K562 (cell line): ENCODE measurements around the gene PCDH8. TPM values are rescaled to one million over a fixed set of nuclear protein-coding genes. Genes with fewer than 3 reads are reported as not detected.

Experiments used
- ATAC-seq: fragments of 200-7000 bp; cut with Tn5 transposase; 3 replicates; pipeline ENCODE4 v1.9.1; 2020; ENCODE audit warnings: moderate library complexity
- BruUV-seq: library from RNA; stranded (reverse); fragments of 400-500 nt; replicated peaks from 2 replicates; lab custom pipeline; 2021; lab: Mats Ljungman, UMichigan
- CTCF ChIA-PET: fragments of 300-600 bp; formaldehyde crosslinking; extraction: SDS; loops from one replicate; lab custom pipeline; 2021; ENCODE audit warnings: low intra/inter-chr PET ratio; lab: Yijun Ruan, JAX
- POLR2A ChIA-PET: fragments of 300-600, 350-650 bp; sonication (Branson Sonifier 250); formaldehyde crosslinking; extraction: SDS; loops from one replicate; lab custom pipeline; 2021; ENCODE audit warnings: antibody characterized with exemption, inconsistent platforms; lab: Yijun Ruan, JAX
- DNase-seq, 4 experiments: peaks; one replicate each; pipeline versions ENCODE4 v3.0.0 to v3.0.0-alpha.2; 2011 to 2018; ENCODE audit warnings: low spot score in 3 of 4, mixed read lengths in 3 of 4; ENCODE audit errors: extremely low read depth in 1 of 4
- FAIRE-seq: peaks from 2 replicates; lab custom pipeline; 2011; peaks lifted over from hg19 to GRCh38; lab: Jason Lieb, UNC
- H2AFZ ChIP-seq: 2 replicates; pipeline ENCODE4 v1.6.0; 2011; ENCODE audit warnings: low read depth, low read length, control low read depth, inconsistent platforms
- H3K27ac ChIP-seq: fragments of 200-600 bp; 3 replicates; pipeline ENCODE4 v1.8.0; 2011; ENCODE audit warnings: low read depth, mild to moderate bottlenecking, control low read depth, inconsistent platforms, low read length, moderate library complexity, mixed read lengths; ENCODE audit errors: extremely low read depth
- H3K27me3 ChIP-seq, 2 experiments: fragments of 300-600 bp in 1 of 2; 2 replicates in 1 of 2; 3 replicates in 1 of 2; pipeline versions ENCODE4 v1.6.0 to v1.8.0; 2011; ENCODE audit warnings: inconsistent platforms in 2 of 2, low read length in 2 of 2, mild to moderate bottlenecking in 1 of 2, mixed read lengths in 1 of 2, moderate library complexity in 1 of 2; ENCODE audit not compliant: control insufficient read depth in 2 of 2, insufficient read depth in 2 of 2
- H3K36me3 ChIP-seq: fragments of 300-600 bp; 3 replicates; pipeline ENCODE4 v1.8.0; 2011; ENCODE audit warnings: mild to moderate bottlenecking, low read length, inconsistent platforms; ENCODE audit not compliant: control insufficient read depth, insufficient read depth
- H3K4me1 ChIP-seq, 2 experiments: fragments of 200-600 bp in 1 of 2; replicated peaks in 1 of 2; 2 replicates in 1 of 2; 3 replicates in 1 of 2; pipeline versions ENCODE4 v1.5.1 to v1.8.0; 2011; ENCODE audit warnings: inconsistent platforms in 2 of 2, low read length in 2 of 2, mild to moderate bottlenecking in 1 of 2, mixed read lengths in 1 of 2, moderate library complexity in 1 of 2; ENCODE audit not compliant: control insufficient read depth in 2 of 2, insufficient read depth in 2 of 2
- H3K4me2 ChIP-seq: 2 replicates; pipeline ENCODE4 v1.6.1; 2011; ENCODE audit warnings: low read length, control low read depth, inconsistent platforms, mixed read lengths; ENCODE audit not compliant: insufficient read depth
- H3K4me3 ChIP-seq: fragments of 200-600 bp; sonication (generic), shearing (Covaris generic); 2 replicates; pipeline ENCODE4 v1.5.1; 2016; ENCODE audit warnings: control low read depth, inconsistent platforms
- H3K79me2 ChIP-seq: fragments of 200-600 bp; 3 replicates; pipeline ENCODE4 v1.8.0; 2011; ENCODE audit warnings: low read length, inconsistent platforms; ENCODE audit not compliant: control insufficient read depth, insufficient read depth
- H3K9ac ChIP-seq, 2 experiments: 2 replicates each; pipeline versions ENCODE4 v1.6.0 to v1.6.1; 2011; ENCODE audit warnings: low read depth in 2 of 2, low read length in 2 of 2, control low read depth in 1 of 2, inconsistent platforms in 1 of 2, mild to moderate bottlenecking in 1 of 2, mixed read lengths in 1 of 2; ENCODE audit not compliant: insufficient read depth in 1 of 2
- H3K9me1 ChIP-seq: one replicate; pipeline ENCODE4 v1.6.0; 2011; ENCODE audit warnings: inconsistent platforms, mild to moderate bottlenecking, low read length, moderate library complexity; ENCODE audit not compliant: control insufficient read depth, insufficient read depth
- H3K9me3 ChIP-seq: replicated peaks from 2 replicates; pipeline ENCODE4 v1.5.1; 2011; ENCODE audit warnings: low read depth, low read length, inconsistent platforms; ENCODE audit not compliant: control insufficient read depth, insufficient read depth
- H4K20me1 ChIP-seq: replicated peaks from 2 replicates; pipeline ENCODE4 v1.6.1; 2011; ENCODE audit warnings: low read length, inconsistent platforms, mixed read lengths; ENCODE audit not compliant: control insufficient read depth, insufficient read depth
- NFIC ChIP-seq: fragments of 450-650 bp; IDR thresholded peaks from 2 replicates; pipeline ENCODE4 v1.6.1; 2017; ENCODE audit warnings: mild to moderate bottlenecking, inconsistent platforms
- RFX7 ChIP-seq: fragments of 250-450 bp; sonication (Bioruptor Pico); IDR thresholded peaks from 2 replicates; pipeline ENCODE4 v1.5.1; 2021; ENCODE audit warnings: mild to moderate bottlenecking
- TFE3 ChIP-seq: fragments of 450-650 bp; formaldehyde crosslinking; IDR thresholded peaks from 2 replicates; pipeline ENCODE4 v1.4.0; 2020; ENCODE audit warnings: mild to moderate bottlenecking, mixed read lengths
- XRCC5 ChIP-seq: fragments of 200-400 bp; formaldehyde crosslinking; IDR thresholded peaks from 2 replicates; pipeline ENCODE4 v1.6.1; 2017; ENCODE audit warnings: low read depth, mild to moderate bottlenecking, low read length
- WGBS: fragments of 100-300 bp; shearing (Covaris generic); methylation state at CpG from one replicate; pipeline ENCODE4 v1.1.6; 2016; ENCODE audit warnings: low coverage, mixed read lengths; ENCODE audit not compliant: insufficient coverage; ENCODE audit errors: missing lambda C conversion rate; 5-methylcytosine and 5-hydroxymethylcytosine counted together
- in situ Hi-C: fragments of 300-500 bp; cut with MboI; formaldehyde crosslinking; loops from 4 replicates; pipeline ENCODE4 v1.15.0; 2018; ENCODE audit warnings: inconsistent platforms, mixed read lengths
- intact Hi-C: fragments of 100-400 bp; cut with micrococcal nuclease; formaldehyde crosslinking; loops from 2 replicates; pipeline ENCODE4 v1.14.2; 2022
- polyA plus RNA-seq, 8 experiments: library from polyadenylated mRNA; depleted of rRNA in 4 of 8; stranded (reverse) in 5 of 8; unstranded in 3 of 8; fragments of >200 nt; fragmentation: Nextera tagmentation in 2 of 8; fragmentation: Illumina TruSeq in 1 of 8; extraction: Ambion mirVana in 2 of 8; extraction: Trizol in 1 of 8; gene quantifications; 2 replicates each; pipeline versions ENCODE4 v1.2.1 to v1.2.3, GENCODE V29; 2011 to 2014; ENCODE audit warnings: inconsistent platforms in 1 of 8, missing spikeins in 1 of 8
- total RNA-seq, 7 experiments: library from RNA; depleted of rRNA in 6 of 7; stranded (reverse); fragments of >200 nt in 6 of 7; fragmentation: Illumina TruSeq in 2 of 7; extraction: Trizol in 2 of 7; gene quantifications; 2 replicates each; pipeline versions ENCODE4 v1.2.1 to v1.2.3, GENCODE V29; 2011 to 2021; ENCODE audit warnings: low replicate concordance in 1 of 7

PCDH8 gene
- total and polyA plus RNA-seq, 9 of the 15 experiments (the other 6 are each of a cell fraction or from before 2014, with no cell fraction given), result not detected

- BruUV-seq, result no TSS peak
- Histone ChIP-seq H3K36me3 (no peaks in the 10 kb centered on the region), H4K20me1 (no peaks in the 10 kb centered on the region), H3K27ac (no peak overlapping the region), H3K4me1 (peaks cover 0 to 6% of the 10 kb centered on the region in 2 experiments; a peak in 1 of 5 replicates), H3K9ac (no peak overlapping the region), H2AFZ (no peak overlapping the region), H3K79me2 (no peaks in the 10 kb centered on the region), H3K9me3 (no peaks in the 10 kb centered on the region), H3K4me2 (no peak overlapping the region), H3K4me3 (no peak overlapping the region), H3K9me1 (no peaks in the 10 kb centered on the region), H3K27me3 (no peaks in the 10 kb centered on the region)
- TF ChIP-seq XRCC5 (no peak), NFIC (0 out of 2 replicates have a peak, but pooled peaks have one; percentile 14)
- DNase-seq (no peak), FAIRE-seq (no peak), ATAC-seq (no peak)
- intact Hi-C loops (no loop called here), in situ Hi-C loops (no loop called here)
- ChIA-PET POLR2A (interaction anchor here (0.8 kb wide), 1 partner anchor 57 kb away, joined by 4 read pairs; no protein-coding TSS in a partner anchor), CTCF (no interaction called here)
- WGBS, result 5% methylated on average over 2 of the region's 2 CpGs
Measured at GRCh38 chr13:52852444-52852843, 4.0 kb upstream of the PCDH8 start.

GRCh38 chr13:52851137-52851962 lies 2.9 kb upstream of the PCDH8 start:
- Histone ChIP-seq H3K4me2 (no peak overlapping the region), H4K20me1 (no peaks in the 10 kb centered on the region), H3K9ac (no peak overlapping the region), H3K27me3 (no peaks in the 10 kb centered on the region), H3K36me3 (no peaks in the 10 kb centered on the region), H3K4me1 (peaks cover 0 to 6% of the 10 kb centered on the region in 2 experiments; a peak in 1 of 5 replicates), H3K4me3 (no peak overlapping the region), H3K27ac (no peak overlapping the region), H3K9me3 (no peaks in the 10 kb centered on the region), H3K9me1 (no peaks in the 10 kb centered on the region), H2AFZ (no peak overlapping the region), H3K79me2 (no peaks in the 10 kb centered on the region)
- CTCF ChIA-PET, result no interaction called here
- TF ChIP-seq RFX7 (CRISPR knock-in tag), result no peak
- TF ChIP-seq TFE3 (CRISPR knock-in tag), result peak; percentile 52
- POLR2A ChIA-PET, result interaction anchor here (0.8 kb wide), 1 partner anchor 58 kb away, joined by 4 read pairs; no protein-coding TSS in a partner anchor
- intact Hi-C loops (no loop called here), in situ Hi-C loops (no loop called here)
- FAIRE-seq (no peak), ATAC-seq (no peak), DNase-seq (no peak)
- WGBS, result 11% methylated on average over 14 of the region's 60 CpGs
- no TSS peak for BruUV-seq
